GM19455 (cell line): Measurements from ENCODE around the gene PRAMEF8.
"Not testable (repeated sequence)": the region's sequence is repeated elsewhere in the genome, so short reads cannot be mapped to it uniquely, and the experiment has no call there.

Source experiments
- ATAC-seq: cut with Tn5 transposase; IDR thresholded peaks from one replicate; pipeline ENCODE4 v1.9.1; 2021; ENCODE audit not compliant: unreplicated experiment

Gene PRAMEF8

GRCh38 chr1:13285037-13285436, at the start of gene PRAMEF8:
TSS of gene PRAMEF8 (minus strand) at chr1:13285137. CDS start at chr1:13284091, 1,046 bp downstream.
- ATAC-seq: not testable (repeated sequence)

GRCh38 chr1:13315281-13315680, 30.3 kb upstream of the PRAMEF8 start, which contains the start of gene PRAMEF15:
TSS of gene PRAMEF15 (plus strand) at chr1:13315581. CDS start at chr1:13318408, 2,827 bp downstream.
- not testable (repeated sequence) for ATAC-seq

- ATAC-seq: not testable (repeated sequence)
Measured at GRCh38 chr1:13303239-13303638, 18.3 kb upstream of the PRAMEF8 start, which contains the start of gene PRAMEF33. TSS of gene PRAMEF33 (plus strand) at chr1:13303539. CDS start at chr1:13305955, 2,416 bp downstream.

- not testable (repeated sequence) for ATAC-seq
Measured at GRCh38 chr1:13302197-13302596, 17.3 kb upstream of the PRAMEF8 start.

GRCh38 chr1:13298699-13299098, 13.8 kb upstream of the PRAMEF8 start:
- not testable (repeated sequence) for ATAC-seq

GRCh38 chr1:13297216-13297931, 12.4 kb upstream of the PRAMEF8 start:
- not testable (repeated sequence) for ATAC-seq

GRCh38 chr1:13289030-13289429, 4.1 kb upstream of the PRAMEF8 start:
- not testable (repeated sequence) for ATAC-seq

GRCh38 chr1:13279617-13280016, 5.3 kb downstream of the PRAMEF8 start:
- not testable (repeated sequence) for ATAC-seq

GRCh38 chr1:13277016-13277415, 7.9 kb downstream of the PRAMEF8 start:
- not testable (repeated sequence) for ATAC-seq

GRCh38 chr1:13265124-13265523, 19.8 kb downstream of the PRAMEF8 start:
- ATAC-seq: not testable (repeated sequence)

GRCh38 chr1:13253898-13254297, 31.0 kb downstream of the PRAMEF8 start, which contains the start of gene PRAMEF5:
TSS of gene PRAMEF5 (plus strand) at chr1:13254198. CDS start at chr1:13259269, 5,071 bp downstream.
- ATAC-seq: not testable (repeated sequence)

- ATAC-seq: not testable (repeated sequence)
Measured at GRCh38 chr1:13247122-13247521, 37.8 kb downstream of the PRAMEF8 start.

GRCh38 chr1:13246554-13246871, 38.4 kb downstream of the PRAMEF8 start:
- not testable (repeated sequence) for ATAC-seq

- not testable (repeated sequence) for ATAC-seq
Measured at GRCh38 chr1:13245841-13246553, 38.9 kb downstream of the PRAMEF8 start.

- not testable (repeated sequence) for ATAC-seq
Measured at GRCh38 chr1:13243536-13244263, 41.2 kb downstream of the PRAMEF8 start.

GRCh38 chr1:13239633-13240032, 45.3 kb downstream of the PRAMEF8 start:
- not testable (repeated sequence) for ATAC-seq

- not testable (repeated sequence) for ATAC-seq
Measured at GRCh38 chr1:13237572-13237971, 47.4 kb downstream of the PRAMEF8 start.

GRCh38 chr1:13234057-13234456, 50.9 kb downstream of the PRAMEF8 start:
- ATAC-seq: not testable (repeated sequence)

GRCh38 chr1:13232056-13232455, 52.9 kb downstream of the PRAMEF8 start:
- not testable (repeated sequence) for ATAC-seq
